Osteoblast (primary cell): ENCODE data around the gene SYT15. TPM values are rescaled to one million over a fixed set of nuclear protein-coding genes. Genes with fewer than 3 reads are reported as not detected.

ENCODE experiments used
- DNase-seq: peaks from one replicate; pipeline ENCODE4 v3.0.0; 2011; ENCODE audit warnings: low spot score, mixed read lengths; ENCODE audit not compliant: insufficient read length; ENCODE audit errors: missing footprints
- H2AFZ ChIP-seq: 2 replicates; pipeline ENCODE4 v1.6.0; 2011; ENCODE audit warnings: mild to moderate bottlenecking, low read length
- H3K27ac ChIP-seq: 2 replicates; pipeline ENCODE4 v1.5.1; 2011; ENCODE audit warnings: mild to moderate bottlenecking, low read depth, low read length, moderate library complexity
- H3K27me3 ChIP-seq: 2 replicates; pipeline ENCODE4 v1.6.0; 2012; ENCODE audit warnings: mild to moderate bottlenecking, control low read depth, inconsistent platforms, low read length, moderate library complexity; ENCODE audit not compliant: insufficient read depth
- H3K36me3 ChIP-seq: 2 replicates; pipeline ENCODE4 v1.5.1; 2011; ENCODE audit warnings: mild to moderate bottlenecking, low read length, control low read depth, moderate library complexity; ENCODE audit not compliant: insufficient read depth
- H3K4me1 ChIP-seq: 2 replicates; pipeline ENCODE4 v1.5.1; 2011; ENCODE audit warnings: mild to moderate bottlenecking, low read length, control low read depth, moderate library complexity; ENCODE audit not compliant: insufficient read depth
- H3K4me2 ChIP-seq: 2 replicates; pipeline ENCODE4 v1.6.0; 2011; ENCODE audit warnings: mild to moderate bottlenecking, low read length; ENCODE audit not compliant: insufficient read depth
- H3K4me3 ChIP-seq: fragments of 200-600 bp; sonication (generic); 3 replicates; pipeline ENCODE4 v1.5.1; 2012; ENCODE audit warnings: mild to moderate bottlenecking, low read length, inconsistent platforms; ENCODE audit not compliant: insufficient read depth
- H3K79me2 ChIP-seq: 2 replicates; pipeline ENCODE4 v1.6.0; 2012; ENCODE audit warnings: mild to moderate bottlenecking, low read length, control low read depth, inconsistent platforms; ENCODE audit not compliant: insufficient read depth
- H3K9me3 ChIP-seq: 2 replicates; pipeline ENCODE4 v1.5.1; 2011; ENCODE audit warnings: low read depth, low read length, control low read depth
- H4K20me1 ChIP-seq: 2 replicates; pipeline ENCODE4 v1.6.0; 2012; ENCODE audit warnings: mild to moderate bottlenecking, low read length, control low read depth; ENCODE audit not compliant: insufficient read depth
- CTCF ChIP-seq: IDR thresholded peaks from 2 replicates; pipeline ENCODE4 v1.5.1; 2011; ENCODE audit warnings: mild to moderate bottlenecking, low read depth, low read length, moderate library complexity; ENCODE audit errors: extremely low read depth
- total RNA-seq: library from RNA; depleted of rRNA; stranded (reverse); fragments of >200 nt; gene quantifications from 2 replicates; pipeline ENCODE4 v1.2.3, GENCODE V29; 2012

Gene SYT15
- total RNA-seq, 1 donor = under 0.01 TPM

- Histone ChIP-seq H3K9me3 (no peaks in the 10 kb centered on the region), H3K79me2 (no peaks in the 10 kb centered on the region), H3K27ac (no peak overlapping the region), H2AFZ (no peak overlapping the region), H3K4me1 (peaks cover 10% of the 10 kb centered on the region), H3K36me3 (no peaks in the 10 kb centered on the region), H3K4me2 (no peak overlapping the region), H4K20me1 (no peaks in the 10 kb centered on the region), H3K27me3 (peaks cover 23% of the 10 kb centered on the region), H3K4me3 (no peak overlapping the region)
- no peak for DNase-seq
- no peak for TF ChIP-seq CTCF
Measured at GRCh38 chr10:46538717-46539426, 40.1 kb upstream of the SYT15 start.

- DNase-seq = peak; percentile 96
- Histone ChIP-seq H3K27ac (peak overlapping the region; percentile 67), H3K27me3 (peaks cover 23% of the 10 kb centered on the region), H3K4me3 (no peak overlapping the region), H3K4me1 (peaks cover 10% of the 10 kb centered on the region), H4K20me1 (no peaks in the 10 kb centered on the region), H3K79me2 (no peaks in the 10 kb centered on the region), H3K9me3 (no peaks in the 10 kb centered on the region), H3K4me2 (peak overlapping the region; percentile 49), H2AFZ (peak overlapping the region; percentile 72), H3K36me3 (no peaks in the 10 kb centered on the region)
- no peak for TF ChIP-seq CTCF
Measured at GRCh38 chr10:46539596-46540411, 39.1 kb upstream of the SYT15 start.

GRCh38 chr10:46540412-46541016, 38.4 kb upstream of the SYT15 start:
- H3K79me2 ChIP-seq = no peaks in the 10 kb centered on the region
- H4K20me1 ChIP-seq = no peaks in the 10 kb centered on the region
- peak overlapping the region; percentile 72 for H2AFZ ChIP-seq
- H3K4me2 ChIP-seq = peak overlapping the region; percentile 49
- DNase-seq = no peak
- no peaks in the 10 kb centered on the region for H3K36me3 ChIP-seq
- peak overlapping the region; percentile 67 for H3K27ac ChIP-seq
- peaks cover 26% of the 10 kb centered on the region for H3K27me3 ChIP-seq
- no peak for TF ChIP-seq CTCF
- H3K4me3 ChIP-seq = no peak overlapping the region
- H3K9me3 ChIP-seq = no peaks in the 10 kb centered on the region
- H3K4me1 ChIP-seq = peaks cover 10% of the 10 kb centered on the region
